GM23248 (cell line): ENCODE results near the gene HIVEP3.

Experiments
- EZH2 ChIP-seq: fragments of 200-600 bp; sonication (generic); IDR thresholded peaks from 2 replicates; pipeline ENCODE4 v1.6.1; 2018; ENCODE audit warnings: antibody characterized with exemption, mild to moderate bottlenecking; ENCODE audit not compliant: insufficient read depth, poor library complexity, severe bottlenecking
- EZH2phosphoT487 ChIP-seq: fragments of 200-600 bp; sonication (generic); IDR thresholded peaks from 2 replicates; pipeline ENCODE4 v1.6.1; 2018; ENCODE audit warnings: antibody characterized with exemption, moderate library complexity, mild to moderate bottlenecking, low read depth; ENCODE audit not compliant: insufficient read depth

DNA sequence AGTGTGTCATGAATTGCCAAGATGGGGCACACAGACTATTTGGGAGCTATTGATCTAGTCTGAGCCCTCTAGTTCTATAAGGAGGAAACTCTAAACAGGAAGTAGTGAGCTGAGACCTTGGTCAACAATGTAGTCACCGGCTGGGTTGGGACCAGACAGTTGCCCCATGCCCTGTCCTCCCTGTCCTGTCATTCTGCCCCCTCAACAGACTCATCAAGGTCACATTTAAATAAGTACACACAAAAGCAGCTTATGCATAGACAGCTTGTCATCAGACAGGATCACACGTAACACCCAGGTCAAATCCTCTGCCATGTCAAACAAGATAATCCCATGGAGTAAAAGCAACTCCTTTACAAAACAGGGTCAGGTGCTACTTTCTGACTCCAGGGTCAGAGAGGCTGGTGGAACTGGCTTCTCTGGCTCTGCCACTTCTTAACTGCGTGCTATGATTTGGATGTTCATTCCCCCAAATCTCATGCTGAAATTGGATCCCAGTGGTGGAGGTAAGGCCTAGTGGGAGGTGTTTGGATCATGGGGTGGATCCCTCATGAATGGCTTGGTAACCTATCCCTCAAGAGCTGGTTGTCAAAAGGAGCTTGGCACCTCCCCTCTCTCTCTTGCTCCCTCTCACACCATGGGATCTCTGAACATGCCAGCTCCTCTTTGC lies 128.9 kb downstream of the HIVEP3 start:
- no peak for TF ChIP-seq EZH2
- TF ChIP-seq EZH2phosphoT487 = no peak
